Mucosa of stomach (tissue), 1 donor: ENCODE results near the gene EIF4B.

Experiments
- H3K27me3 ChIP-seq: one replicate; pipeline ENCODE4 v1.7.0; 2013; ENCODE audit warnings: mild to moderate bottlenecking, low read length; ENCODE audit not compliant: control insufficient read depth, insufficient read depth
- H3K36me3 ChIP-seq: one replicate; pipeline ENCODE4 v1.7.0; 2013; ENCODE audit warnings: low read length; ENCODE audit not compliant: control insufficient read depth, insufficient read depth
- H3K4me1 ChIP-seq: one replicate; pipeline ENCODE4 v1.7.0; 2013; ENCODE audit warnings: mild to moderate bottlenecking, low read length; ENCODE audit not compliant: control insufficient read depth, insufficient read depth
- H3K4me3 ChIP-seq: one replicate; pipeline ENCODE4 v1.7.0; 2013; ENCODE audit warnings: low read length
- H3K9ac ChIP-seq: one replicate; pipeline ENCODE4 v1.7.0; 2013; ENCODE audit warnings: mild to moderate bottlenecking, low read length, moderate library complexity
- H3K9me3 ChIP-seq: one replicate; pipeline ENCODE4 v1.7.0; 2013; ENCODE audit warnings: mild to moderate bottlenecking, low read length, moderate library complexity; ENCODE audit not compliant: control insufficient read depth
- donor health status: Pancreatic carcinoma.

Gene EIF4B

GRCh38 chr12:53056901-53057300 lies 50.6 kb downstream of the EIF4B start:
- Histone ChIP-seq H3K36me3 (no peaks in the 10 kb centered on the region), H3K4me1 (peaks cover 37% of the 10 kb centered on the region), H3K9ac (no peak overlapping the region), H3K4me3 (no peak overlapping the region), H3K9me3 (no peaks in the 10 kb centered on the region), H3K27me3 (peaks cover 7% of the 10 kb centered on the region)

- Histone ChIP-seq H3K36me3 (no peaks in the 10 kb centered on the region), H3K4me1 (peaks cover 38% of the 10 kb centered on the region), H3K9ac (no peak overlapping the region)
These were observed 51.7 kb downstream of the EIF4B start for GRCh38 chr12:53057816-53058500.

GRCh38 chr12:53058674-53059433 lies 52.6 kb downstream of the EIF4B start:
- peaks cover 31% of the 10 kb centered on the region for H3K4me1 ChIP-seq
- H3K9me3 ChIP-seq = no peaks in the 10 kb centered on the region
- peaks cover 5% of the 10 kb centered on the region for H3K36me3 ChIP-seq
- no peak overlapping the region for H3K4me3 ChIP-seq
- peaks cover 7% of the 10 kb centered on the region for H3K27me3 ChIP-seq
- H3K9ac ChIP-seq = no peak overlapping the region

More at GRCh38 chr12:53057816-53058500, 51.7 kb downstream of the EIF4B start:
- Histone ChIP-seq H3K9me3 (no peaks in the 10 kb centered on the region), H3K4me3 (no peak overlapping the region), H3K27me3 (peaks cover 7% of the 10 kb centered on the region)

- H3K27me3 ChIP-seq = peaks cover 7% of the 10 kb centered on the region
- peaks cover 7% of the 10 kb centered on the region for H3K36me3 ChIP-seq
- no peak overlapping the region for H3K9ac ChIP-seq
- H3K4me3 ChIP-seq = no peak overlapping the region
- no peaks in the 10 kb centered on the region for H3K9me3 ChIP-seq
- H3K4me1 ChIP-seq = peaks cover 30% of the 10 kb centered on the region
These were observed 53.3 kb downstream of the EIF4B start for GRCh38 chr12:53059434-53060063.

- peaks cover 7% of the 10 kb centered on the region for H3K27me3 ChIP-seq
- H3K36me3 ChIP-seq = peaks cover 13% of the 10 kb centered on the region
- H3K4me3 ChIP-seq = no peak overlapping the region
- no peak overlapping the region for H3K9ac ChIP-seq
- H3K9me3 ChIP-seq = no peaks in the 10 kb centered on the region
- H3K4me1 ChIP-seq = peaks cover 30% of the 10 kb centered on the region
These were observed 53.9 kb downstream of the EIF4B start for GRCh38 chr12:53060064-53060720.

- no peaks in the 10 kb centered on the region for H3K9me3 ChIP-seq
- no peak overlapping the region for H3K4me3 ChIP-seq
- H3K9ac ChIP-seq = no peak overlapping the region
- H3K27me3 ChIP-seq = peaks cover 7% of the 10 kb centered on the region
- H3K36me3 ChIP-seq = peaks cover 19% of the 10 kb centered on the region
- H3K4me1 ChIP-seq = peaks cover 34% of the 10 kb centered on the region
These were observed 54.5 kb downstream of the EIF4B start for GRCh38 chr12:53060721-53061276.

- H3K36me3 ChIP-seq = peaks cover 26% of the 10 kb centered on the region
These were observed 55.3 kb downstream of the EIF4B start for GRCh38 chr12:53061404-53062010.

GRCh38 chr12:53062011-53062961 lies 56.0 kb downstream of the EIF4B start:
- peak overlapping the region; percentile 4 for H3K9ac ChIP-seq

More at GRCh38 chr12:53061404-53062010, 55.3 kb downstream of the EIF4B start:
- H3K4me3 ChIP-seq = no peak overlapping the region
- H3K9me3 ChIP-seq = no peaks in the 10 kb centered on the region
- peaks cover 40% of the 10 kb centered on the region for H3K4me1 ChIP-seq
- H3K9ac ChIP-seq = no peak overlapping the region
- peaks cover 7% of the 10 kb centered on the region for H3K27me3 ChIP-seq

GRCh38 chr12:53062977-53063707 lies 56.9 kb downstream of the EIF4B start:
- Histone ChIP-seq H3K27me3 (peaks cover 7% of the 10 kb centered on the region), H3K9ac (no peak overlapping the region), H3K36me3 (peaks cover 32% of the 10 kb centered on the region), H3K9me3 (no peaks in the 10 kb centered on the region), H3K4me1 (peaks cover 40% of the 10 kb centered on the region), H3K4me3 (no peak overlapping the region)

More at GRCh38 chr12:53062011-53062961, 56.0 kb downstream of the EIF4B start:
- Histone ChIP-seq H3K4me3 (no peak overlapping the region), H3K4me1 (peaks cover 40% of the 10 kb centered on the region), H3K9me3 (no peaks in the 10 kb centered on the region), H3K36me3 (peaks cover 27% of the 10 kb centered on the region), H3K27me3 (peaks cover 7% of the 10 kb centered on the region)
